GM19397 (cell line): ENCODE measurements around the gene FIBCD1.

Experiments
- ATAC-seq: cut with Tn5 transposase; IDR thresholded peaks from one replicate; pipeline ENCODE4 v1.9.1; 2021; ENCODE audit warnings: mild to moderate bottlenecking, moderate library complexity; ENCODE audit not compliant: unreplicated experiment

Gene FIBCD1

DNA sequence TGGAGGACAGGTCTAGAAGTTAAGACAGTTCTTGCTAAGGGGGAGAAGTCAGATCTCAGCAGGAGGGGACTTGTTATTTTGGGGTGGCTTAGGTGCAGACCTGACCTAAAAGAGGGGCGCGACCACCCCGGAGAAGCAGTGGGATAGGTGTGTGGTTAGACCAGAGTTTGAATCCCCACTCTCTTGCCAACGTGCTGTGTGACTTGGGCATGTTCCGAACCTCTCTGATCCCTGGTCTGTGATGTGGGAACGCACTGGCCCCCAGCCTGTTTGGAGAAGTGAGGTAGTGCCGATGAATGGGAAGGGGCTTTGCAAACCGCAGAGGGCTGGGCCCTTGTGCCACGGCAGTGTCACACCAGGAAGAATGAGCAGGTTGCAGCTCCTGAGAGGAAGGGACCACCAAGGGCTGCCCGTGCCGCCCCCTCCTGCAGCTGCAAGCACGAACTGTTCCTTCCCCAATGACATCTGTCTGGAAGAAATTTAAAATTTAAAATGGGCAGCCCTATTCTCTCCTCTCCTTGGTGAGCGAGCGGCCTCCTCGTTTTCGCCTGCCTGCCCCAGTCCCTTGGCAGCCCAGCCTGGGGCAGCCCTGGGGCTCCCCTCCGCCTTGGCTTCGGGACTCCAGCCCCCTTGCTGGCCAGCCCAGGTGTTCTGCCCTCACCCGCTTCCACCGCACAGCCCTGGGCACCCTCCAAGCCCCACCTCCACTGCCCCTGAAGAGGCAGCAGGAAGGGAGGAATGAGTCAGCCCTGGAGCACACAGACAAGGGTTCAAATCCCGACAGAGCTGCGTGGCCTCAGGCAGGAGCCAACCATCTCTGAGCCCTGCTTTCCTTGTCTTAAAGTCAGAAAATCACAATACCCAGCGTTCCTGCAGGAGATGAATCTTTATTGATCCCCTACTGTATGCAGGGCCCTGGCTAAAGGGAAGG is 1.6 kb downstream of the FIBCD1 start:
- ATAC-seq: no peak

DNA sequence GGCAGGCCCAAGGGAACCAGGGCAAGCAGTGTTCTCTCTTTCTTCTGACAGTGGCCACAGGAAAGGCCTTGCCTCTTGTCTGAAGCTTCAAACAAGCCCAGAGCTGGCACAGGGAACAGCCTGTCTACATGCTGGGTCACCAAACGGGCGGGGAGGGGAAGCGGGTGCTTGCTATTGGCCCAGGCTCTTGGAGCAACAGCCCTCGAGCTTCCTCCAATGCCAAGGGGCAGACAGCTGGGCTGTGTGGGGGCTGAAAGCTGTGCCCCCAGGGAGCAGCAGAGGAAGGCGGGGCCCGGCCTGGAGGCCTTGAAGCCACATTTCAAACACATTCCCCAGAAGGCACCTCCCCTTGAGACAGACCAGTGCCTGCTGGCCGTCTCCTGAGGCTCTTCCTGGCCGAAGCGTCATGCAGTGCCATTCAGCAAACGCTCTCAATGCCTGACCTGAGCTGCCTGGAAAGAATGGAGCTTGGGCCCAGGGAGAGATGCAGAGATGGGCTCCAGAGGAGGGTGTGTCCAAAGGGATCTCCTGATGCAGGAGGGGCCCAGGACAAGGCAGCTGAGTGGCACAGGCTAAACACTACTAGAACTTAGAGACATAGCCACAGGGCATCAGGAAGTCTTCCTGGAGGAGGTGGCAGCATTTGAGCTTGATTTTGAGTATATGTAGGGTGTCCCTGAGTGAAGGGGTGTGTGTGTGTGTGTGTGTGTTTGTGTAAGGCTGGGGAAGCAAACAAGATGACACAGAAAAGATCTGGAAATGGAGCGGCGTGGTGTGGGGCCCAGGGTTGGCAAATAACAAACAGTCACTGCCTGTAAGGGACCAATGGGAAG is 2.5 kb downstream of the FIBCD1 start:
- no peak for ATAC-seq

DNA sequence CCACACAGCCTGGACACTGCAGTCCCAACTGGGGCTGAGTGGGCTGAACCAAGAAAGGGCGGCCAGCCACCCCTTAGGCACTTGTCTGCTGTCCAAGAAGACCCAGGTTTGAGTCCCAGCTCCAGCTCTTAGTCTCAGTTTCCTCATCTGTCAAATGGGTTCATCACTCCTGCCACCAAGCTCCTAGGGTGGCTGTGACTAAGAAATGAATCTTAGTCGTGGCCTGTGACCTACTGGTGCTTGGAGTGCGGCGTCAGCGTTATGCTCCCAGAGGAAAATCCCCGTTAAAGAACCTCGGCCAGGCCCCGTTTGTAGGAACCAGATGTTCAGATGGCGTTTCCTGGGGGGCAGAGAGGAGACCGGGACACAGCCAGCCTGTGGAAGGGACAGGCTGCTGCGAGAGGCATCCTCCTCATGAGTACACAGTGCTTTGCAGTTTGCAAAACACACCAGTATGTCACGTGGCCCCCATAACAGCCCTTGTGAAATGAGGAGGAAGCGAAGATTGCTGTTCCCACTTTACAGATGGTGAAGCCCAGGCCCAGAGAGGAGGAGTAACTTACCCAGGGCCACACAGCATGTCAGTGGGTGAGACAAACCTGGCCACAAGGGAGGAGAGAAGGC is 3.3 kb downstream of the FIBCD1 start:
- ATAC-seq: no peak

DNA sequence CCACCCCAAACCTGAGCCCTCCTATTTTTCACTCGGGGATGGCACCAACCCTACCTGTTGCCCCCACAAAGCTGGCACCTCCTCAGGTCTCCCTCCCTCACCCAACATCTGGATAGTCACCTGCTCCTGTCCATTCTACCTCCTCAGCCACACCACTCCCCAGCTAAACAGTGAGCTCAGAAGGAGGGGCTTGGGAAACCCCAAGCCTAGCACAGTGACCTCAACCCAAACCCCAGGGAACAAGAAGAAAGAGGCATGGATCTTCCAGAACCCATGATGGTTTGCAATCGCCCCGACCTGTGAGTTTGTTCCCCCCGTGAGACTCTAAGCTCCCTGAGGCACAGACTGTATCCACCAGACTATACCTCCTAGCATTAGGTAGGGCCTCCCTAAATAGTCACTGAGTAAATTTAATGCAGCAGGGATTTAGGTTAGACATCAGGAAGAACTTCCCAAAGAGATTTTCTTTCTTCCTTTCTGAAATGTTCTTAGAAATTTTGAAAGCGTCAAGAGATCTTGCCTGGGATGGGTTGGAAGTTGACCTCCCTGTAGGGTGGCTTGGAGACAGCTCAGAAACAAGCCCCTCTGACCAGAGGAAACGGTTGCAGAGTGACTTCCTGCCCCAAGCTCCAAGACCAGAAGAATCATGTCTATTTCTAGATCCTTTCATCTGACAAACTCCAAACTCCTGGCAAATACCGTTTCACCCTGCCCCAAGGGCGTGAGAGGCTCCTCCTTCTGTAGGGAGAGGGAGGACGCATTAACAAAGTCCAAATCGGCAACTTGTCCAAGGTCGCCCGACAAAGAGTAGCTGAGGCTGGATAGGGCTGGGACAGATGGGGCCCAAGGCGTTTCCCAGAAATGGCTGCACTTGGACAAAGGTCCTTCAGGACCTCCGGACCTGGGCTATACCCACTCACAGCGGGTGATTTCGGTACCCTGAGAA is 4.1 kb downstream of the FIBCD1 start:
- no peak for ATAC-seq

DNA sequence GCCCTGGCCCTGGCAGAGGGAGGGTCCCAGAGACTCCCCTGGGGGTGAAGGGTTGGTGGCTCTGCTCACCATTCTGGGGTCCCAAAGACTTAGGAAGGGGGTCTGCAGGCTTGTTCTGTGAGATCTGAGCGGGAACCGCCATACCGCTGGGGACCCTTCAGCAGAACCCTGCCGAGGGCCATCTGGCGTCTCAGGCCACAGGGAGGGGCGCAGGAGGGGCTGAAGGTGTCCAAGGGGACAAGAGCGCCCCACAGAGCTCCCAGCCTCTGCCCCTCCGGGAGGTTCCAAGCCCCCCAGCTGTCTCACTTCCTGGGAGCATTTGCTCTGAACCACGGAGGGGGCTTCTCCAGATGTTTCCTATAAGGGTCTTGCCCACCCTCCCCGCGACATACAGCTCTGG is 4.8 kb downstream of the FIBCD1 start:
- ATAC-seq: no peak

DNA sequence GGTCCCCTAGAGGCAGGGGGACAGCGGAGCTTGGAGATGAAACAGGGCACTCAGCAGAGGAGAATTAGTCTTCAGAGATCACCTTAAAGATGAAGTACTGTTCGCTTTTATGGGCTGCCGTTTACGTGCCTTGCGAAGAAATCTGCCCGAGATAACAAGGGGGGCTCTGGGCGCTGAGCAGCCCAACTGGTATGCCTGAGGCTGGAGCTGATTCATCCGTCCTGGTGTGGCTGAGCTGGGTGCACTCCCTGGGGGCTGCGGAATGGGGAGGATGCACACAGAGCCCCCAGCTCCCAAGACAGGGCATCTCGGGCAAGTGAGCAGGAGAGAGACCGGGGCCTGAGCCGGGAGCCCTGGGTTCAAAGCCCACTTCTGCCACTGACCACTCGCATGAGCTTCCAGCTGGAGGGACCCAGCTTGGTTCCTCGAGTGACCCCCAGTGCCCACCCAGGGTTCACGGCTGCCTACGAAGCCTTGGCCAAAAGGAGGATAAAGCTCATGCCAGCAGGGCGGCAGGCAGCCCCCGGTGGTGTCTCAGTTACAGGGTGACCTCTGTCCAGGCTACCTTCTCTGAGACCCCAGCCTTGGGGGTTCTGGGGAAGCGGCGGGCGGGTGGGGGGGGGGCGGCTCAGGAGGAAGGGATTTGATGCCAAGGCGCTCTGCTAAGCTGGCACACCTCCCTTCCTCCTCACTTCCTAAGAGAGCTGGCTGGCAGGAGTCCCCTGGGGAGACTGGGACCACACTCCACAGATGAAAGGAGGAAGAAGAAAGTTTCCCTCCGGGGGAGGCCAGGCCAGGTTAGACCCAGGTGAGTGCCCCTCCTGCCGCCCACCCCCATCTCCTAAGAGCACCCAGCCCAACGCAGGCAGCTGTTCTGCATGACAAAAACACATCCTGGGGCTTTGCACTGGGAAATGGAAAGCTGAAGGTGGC is 5.7 kb downstream of the FIBCD1 start:
- no peak for ATAC-seq

DNA sequence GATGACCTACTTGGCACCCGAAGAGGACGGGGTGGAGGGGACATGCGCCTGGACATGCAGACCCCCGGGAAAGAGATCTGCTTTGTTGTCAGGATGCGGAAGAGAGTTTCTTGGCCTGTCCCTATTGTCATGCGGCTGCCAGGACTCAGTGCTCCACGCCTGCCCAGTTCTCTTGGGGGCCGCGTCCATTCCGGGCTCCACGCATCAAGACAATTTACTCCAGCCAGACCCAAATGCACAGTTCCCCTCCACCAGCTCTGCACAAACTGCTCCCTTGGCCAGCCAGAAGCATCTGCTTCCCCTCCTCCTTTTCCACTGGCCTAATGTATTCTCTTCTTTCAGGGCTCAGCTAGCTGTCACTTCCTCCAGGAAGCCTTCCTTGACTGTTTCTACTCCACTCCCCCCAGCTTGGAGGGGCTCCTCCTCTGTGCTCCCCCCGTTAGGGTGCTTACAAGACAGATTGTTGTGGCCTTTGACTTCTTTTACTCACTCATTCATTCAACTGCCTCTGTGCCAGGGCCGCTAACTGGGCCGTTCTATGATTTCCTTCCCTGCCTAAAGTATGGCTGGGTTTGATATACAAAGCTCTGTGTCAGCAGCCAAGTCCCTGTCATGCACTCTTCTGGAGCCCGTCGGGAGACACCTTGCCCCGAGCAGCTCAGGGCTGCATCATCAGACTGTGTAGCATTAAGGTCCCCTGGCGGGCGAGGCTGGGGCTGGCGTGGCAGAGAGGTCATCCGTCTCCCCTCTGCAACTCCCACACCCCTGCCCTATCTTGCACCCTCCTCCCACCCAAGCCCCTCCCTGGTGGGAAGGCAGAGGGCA is 6.6 kb downstream of the FIBCD1 start:
- no peak for ATAC-seq

DNA sequence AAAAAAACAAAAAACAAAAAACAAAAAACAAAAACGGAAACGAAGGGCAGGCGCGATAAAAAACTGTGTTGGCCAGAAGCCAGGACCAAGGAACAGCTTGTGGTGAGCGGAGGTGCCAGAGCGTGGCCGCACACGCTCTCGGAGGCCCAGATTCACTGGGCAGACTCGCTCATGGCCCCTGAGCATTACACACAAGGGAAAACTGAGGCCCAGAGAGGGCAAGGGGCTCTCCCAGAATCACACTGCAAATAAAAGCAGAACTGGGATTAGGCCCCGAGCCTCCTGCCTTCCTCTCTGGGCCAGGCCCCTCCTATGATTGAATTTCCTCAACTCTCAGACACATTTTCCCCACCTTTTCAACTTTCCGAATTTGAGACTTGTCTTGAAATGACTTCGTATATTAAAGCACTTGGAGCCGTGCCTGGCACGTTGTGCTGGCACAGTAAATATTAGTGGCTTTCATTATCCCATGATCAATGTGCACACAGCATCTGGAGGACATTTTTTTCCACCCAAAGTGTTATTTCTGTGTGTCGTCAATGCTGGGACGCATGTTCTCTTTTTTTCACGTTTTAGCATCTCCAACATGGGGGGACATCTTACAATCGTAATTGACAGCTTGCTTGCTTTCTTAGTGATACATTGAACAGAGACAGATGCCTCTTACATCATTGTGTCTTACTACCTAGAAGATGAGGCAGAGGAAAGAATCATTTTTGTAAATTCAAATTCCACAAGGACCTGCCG is 7.4 kb downstream of the FIBCD1 start:
- ATAC-seq: no peak

DNA sequence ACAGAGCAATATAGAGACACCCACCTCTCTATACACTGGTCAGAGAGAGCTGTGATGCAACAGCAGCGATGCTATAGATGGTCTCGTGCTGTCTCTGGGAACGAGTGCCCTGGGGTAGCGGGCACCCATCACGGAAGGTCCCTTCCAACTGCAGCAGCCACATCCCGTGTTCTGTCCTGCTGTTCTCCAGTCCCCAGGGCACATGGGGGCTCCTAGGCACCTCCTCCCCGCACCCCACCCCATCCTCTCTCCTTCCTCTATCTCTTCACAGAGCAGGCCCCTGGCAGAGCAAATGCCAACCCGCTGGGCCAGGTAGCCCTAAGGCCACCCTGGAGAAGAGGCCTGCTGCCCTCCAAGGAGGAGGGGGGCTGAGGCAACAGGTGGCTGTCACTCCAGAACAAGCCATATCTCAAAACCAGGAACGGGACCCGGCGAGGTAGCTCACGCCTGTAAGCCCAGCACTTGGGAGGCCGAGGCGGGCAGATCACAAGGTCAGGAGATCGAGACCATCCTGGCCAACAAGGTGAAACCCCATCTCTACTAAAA is 8.2 kb downstream of the FIBCD1 start:
- no peak for ATAC-seq

DNA sequence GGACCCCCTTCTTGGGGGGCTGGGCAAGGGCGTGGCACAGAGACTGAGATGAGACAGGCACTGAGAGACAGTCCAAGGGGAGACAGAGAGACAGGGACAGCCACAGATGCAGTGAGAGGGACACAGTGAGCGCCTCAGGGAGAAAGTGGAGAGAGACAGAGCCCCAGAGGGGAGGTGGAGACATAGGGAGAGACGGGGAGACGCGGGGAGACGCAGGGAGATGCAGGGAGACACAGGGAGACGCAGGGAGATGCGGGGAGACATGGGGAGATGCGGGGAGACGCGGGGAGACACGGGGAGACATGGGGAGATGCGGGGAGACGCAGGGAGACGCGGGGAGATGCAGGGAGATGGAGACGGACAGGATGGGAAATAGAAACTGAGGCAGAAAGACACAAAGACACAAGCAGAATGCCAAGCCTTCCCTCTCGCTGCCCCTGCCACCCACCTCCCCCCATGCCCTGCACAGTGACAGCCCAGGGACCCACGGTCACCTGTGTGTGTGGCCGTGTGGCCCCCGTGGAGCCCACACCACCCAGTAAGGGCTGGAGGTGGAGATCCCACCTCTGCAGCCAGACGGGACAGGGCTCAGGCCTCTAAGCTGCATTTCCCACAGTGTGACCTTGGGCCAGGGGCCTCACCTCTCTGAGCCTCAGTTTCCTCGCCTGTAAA is 8.8 kb downstream of the FIBCD1 start:
- ATAC-seq: no peak

DNA sequence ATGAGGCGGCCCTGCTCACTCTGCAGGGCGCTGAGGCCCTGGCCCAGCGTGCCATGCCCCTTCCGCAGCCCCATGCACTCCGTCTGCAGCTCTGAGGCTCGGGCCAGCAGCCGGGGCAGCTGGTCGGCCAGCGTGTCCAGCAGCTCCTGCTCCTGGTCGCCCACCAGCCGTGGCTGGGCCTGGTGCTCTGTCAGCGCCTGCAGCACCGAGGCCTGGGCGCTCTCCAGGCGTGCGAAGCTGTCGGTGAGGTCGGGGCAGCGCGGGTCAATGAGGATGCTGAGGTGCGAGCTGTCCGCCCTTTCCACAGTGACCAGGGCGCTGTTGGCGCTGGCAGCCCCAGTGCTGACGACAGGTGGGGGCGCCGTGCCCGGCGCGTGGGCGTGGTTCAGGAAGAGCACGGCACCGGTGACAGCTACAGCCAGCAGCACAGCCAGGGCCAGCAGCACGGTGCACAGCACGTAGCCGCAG is 9.4 kb downstream of the FIBCD1 start:
- ATAC-seq: no peak

DNA sequence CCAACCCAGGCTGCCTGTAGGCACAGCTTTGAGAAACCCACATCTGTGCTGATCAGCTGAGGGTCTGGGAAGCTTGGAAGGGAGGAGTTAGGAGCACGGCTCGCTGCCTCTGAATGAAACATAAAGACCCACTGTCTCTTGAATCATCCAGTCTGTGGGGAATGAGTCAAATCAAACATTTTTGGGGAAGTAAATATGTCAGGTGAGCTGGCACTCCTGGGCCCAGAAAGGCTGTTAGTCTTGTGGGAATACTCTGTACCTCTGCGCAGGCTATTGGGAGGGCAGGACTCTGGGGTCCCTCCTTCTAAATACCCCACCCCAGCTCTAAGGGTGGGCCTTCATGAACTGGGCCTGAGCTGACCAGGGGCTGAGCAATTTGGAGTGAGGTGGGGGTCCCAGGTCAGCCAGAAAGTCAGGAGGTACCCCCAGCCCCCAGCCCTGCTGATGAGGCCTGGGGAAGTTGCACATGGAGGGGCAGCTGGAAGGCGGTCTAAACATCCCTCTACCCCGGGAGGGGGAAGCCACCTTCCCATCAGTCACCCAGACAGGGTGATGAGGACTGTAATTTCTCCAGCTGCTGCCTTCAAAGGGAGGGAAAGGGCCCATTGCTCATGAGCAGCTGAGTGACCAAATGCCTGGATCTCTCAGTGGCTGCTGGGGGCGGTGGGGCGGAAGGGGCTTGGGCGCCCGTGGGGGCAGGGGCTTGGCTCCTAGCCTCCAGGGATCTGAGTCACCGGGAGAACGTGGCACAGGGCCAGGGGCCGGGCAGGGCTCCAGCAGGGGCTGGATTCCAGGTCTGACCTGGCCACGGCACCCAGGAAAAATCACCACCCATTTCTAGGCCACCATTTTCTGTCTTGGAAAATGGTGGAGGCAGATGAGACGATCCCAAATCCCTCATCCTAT is 10.8 kb downstream of the FIBCD1 start:
- ATAC-seq: no peak

DNA sequence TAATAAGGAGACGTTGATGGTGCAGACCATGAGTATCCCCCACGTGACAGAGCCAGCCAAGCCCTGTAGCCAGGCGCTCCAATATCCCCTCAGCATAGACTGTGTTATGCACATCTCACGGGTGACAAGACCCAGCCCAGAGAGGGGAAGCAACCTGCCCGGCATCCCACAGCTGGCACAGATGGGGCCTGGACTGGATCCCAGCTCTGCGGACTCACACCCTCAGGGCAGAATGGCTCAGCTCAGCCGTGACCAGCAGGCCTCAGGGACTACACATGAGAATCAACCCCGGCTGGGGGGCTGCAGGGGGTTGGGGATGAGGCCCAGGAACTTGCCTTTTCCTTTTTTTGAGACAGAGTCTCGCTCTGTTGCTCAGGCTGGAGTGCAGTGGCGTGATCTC is 11.7 kb downstream of the FIBCD1 start:
- ATAC-seq: no peak

DNA sequence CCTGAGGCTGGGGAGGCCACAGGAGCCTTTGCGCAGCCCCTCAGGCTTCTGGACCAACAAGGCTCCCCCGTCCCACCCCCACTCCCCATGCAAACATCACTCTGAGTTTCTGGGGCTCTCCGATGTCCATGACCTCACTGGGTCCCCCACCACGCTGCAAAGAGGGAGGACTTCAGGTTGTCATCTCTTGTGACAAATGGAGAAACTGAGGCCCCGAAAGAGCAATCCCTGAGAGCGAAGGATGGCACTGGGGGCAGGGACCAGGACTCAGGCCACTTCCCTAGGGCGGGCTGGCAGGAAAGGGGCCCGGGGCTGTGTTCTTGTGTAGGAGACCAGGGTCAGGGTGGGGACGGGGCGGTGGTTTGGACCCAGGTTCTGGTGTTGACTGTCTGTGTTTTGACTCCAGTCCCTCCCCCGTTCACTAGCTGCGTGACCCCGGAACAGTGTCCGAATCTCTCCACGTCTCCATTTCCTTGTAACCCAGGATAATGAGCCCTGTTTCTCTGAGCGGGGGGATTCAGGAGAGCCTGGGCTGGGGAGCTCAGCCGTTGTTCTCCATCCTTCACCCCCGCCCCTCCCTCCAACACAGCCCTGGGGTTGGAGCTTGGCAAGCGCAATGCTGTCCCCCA is 13.9 kb downstream of the FIBCD1 start:
- ATAC-seq: no peak

DNA sequence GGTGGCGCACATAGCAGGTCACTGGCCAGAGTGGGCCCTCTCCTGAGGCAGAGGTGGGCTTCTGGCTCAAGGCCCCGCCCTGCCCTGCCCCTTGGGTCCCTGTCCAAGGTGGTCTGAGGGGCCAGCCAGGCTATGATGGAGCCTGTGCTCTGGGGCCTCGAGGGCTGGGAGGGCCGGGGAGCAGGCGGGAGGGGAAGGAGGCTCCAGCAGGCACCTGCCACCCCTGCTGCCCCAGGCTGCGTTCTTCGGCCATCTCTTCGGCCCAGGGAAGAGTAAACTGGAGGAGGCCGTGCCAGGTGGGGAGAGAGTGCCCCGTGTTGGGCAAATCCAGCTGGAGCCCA is 14.6 kb downstream of the FIBCD1 start:
- no peak for ATAC-seq
